ENCODE results near the gene NEURL1B. TPM values are rescaled to one million over a fixed set of nuclear protein-coding genes. Genes with fewer than 3 reads are reported as not detected.

The NEURL1B gene
- total RNA-seq, 1 experiment from 2014 or later = 14.6 TPM

DNA sequence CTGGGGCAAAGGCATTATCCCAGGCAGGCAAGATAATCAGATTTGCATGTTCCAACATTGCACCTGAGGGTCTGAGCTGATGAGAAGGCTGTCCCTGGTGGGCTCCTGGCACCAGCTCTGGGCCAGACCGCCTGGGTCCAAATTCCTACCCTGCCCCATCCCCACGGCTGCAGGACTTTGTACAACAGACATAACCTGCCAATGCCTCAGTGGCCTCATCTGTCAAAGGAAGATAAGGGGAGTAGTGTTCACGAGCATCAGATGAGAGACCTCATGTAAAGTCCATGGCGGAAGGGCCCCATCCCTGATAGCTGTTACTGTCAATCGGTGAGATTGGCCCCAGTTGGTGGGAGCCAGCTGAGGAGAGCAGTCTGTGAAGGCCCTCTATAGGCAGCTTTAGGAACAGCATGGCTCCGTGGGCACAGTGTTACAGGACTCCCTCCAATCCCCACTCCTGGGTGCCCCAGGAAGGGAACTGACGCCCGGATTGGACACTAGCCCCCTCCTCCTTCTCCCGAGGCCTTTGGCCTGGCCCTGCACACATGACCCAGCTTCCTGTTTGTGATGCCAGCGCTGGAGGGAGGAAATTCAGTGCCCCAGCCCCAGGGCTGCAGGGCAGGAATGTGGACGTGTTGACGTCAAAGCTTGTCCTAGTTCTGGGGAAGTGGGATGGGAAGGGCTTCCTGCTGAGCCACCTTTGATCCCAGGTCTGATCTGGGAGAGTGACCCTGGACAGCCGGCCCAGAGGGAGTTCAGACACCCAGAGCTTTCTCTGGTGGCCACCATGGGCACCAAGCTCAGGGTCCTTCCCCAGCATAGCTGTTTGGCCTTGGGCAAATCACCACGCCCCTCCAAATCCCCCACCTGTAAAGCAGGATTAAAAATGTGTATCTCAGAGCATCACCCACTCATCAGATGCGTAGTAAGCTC, 73.7 kb downstream of the NEURL1B start:
- peak; percentile 80 for DNase-seq (ENCODE audit: low read depth)

DNA sequence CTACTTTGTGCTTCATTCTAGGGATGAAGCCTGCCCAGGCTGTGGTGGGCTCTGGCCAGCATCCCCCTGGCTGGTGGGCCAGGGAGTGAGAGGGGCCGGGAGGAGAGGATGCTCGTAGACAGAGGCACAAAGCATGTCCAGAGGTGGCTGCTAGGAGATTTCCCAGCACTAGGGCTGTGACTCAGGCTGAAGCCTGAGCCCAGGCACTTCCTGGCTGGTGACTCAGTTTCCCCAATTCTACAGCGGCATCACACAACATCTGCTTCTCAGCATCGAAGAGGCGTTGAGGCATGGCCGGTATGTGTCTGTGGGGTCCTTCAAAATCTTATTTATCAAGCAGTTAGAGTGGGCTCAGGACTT, 74.3 kb downstream of the NEURL1B start:
- no peak for DNase-seq (ENCODE audit: low read depth)

DNA sequence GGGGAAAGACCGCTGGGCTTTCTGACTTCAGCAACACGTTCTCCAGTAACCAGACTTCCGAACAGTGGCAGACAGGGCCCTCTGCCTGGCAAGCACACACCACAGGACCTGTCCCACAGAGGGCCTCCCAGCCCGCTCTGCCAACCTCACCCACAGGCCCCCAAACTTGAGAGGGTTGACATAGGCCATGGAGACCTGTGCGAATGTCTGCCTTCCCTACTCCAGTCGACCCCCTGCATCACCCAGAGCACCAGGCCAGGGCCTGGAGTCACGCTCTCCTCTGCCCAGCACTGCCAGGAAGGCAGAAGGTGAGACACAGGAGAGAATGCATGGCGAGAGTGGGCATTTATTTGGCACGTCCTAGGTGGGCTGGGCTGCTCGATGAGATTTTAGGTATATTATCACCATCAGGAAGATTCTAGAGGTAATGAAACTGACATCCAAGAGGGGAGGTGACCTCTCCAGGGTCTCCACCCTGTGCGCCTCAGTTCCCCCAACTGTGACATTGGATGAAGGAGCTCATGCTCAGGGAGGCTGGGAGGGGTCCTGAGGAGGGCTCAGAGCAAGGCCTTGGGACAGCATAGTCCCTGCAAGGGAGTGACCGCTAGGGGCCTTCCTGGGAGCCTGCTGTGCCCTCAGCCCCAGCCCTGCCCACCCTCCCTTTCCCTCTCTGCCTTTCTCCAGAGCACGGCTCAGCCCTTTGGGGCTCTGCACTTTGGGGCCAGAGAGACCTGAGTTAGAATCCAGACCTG, 75.0 kb downstream of the NEURL1B start:
- DNase-seq (ENCODE audit: low read depth) = no peak

DNA sequence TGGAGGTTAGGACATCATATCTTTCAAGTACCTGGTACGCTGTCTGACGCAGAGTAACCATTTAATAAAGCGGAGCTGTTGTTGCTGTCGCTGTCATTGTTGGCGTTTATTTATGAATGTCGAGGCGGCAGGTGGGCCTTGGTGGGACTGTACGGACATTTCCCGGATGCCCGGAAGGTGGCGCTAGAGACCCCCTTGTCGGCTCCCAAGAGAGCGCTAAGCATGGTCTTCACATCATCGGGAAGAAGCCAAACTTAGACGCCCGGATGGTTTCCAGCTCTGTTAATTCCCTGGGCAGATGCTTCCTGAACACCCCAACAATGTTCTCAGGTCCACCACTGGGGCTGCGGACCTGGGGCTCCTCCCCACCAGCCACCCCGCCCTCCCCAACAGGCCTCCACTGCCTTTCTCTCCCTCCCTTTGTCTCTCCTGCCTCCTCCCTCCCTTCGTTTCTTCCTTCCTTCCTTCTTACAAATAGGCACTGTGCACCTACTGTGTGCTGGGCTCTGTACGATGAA, 75.8 kb downstream of the NEURL1B start:
- DNase-seq (ENCODE audit: low read depth) = peak; percentile 81

DNA sequence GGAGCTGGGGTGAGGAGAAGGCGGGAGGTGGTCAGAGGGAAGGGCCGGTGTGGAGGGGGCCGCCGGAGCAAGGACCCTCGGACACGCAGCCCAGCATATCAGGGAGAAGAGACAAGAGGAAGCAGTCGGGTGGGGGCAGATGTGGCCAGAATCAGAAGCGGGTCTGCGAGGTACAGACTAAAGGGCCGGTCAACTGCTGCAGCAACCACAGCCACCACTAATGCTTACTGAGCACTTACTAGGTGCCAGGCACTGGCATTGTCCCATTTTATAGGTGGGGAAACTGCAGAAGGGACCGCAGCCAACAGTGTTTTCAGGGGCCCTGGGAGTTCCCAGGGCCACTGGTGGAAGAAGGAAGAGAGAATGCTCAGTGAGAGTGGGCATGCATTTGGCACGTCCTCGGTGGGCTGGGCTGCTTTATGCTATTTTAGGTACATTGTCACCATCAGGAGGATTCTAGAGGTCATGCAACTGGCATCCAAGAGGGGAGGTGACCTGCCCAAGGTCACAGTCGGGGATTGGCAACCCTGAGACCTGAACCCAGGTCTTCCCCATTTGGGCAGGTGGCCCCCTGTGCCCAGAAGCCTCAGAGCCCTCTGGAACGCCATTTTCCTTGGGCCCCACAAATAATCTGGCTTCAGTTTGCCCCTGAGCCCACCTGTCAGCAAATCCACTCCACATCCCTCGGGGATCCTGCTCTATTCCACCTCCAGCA, 76.6 kb downstream of the NEURL1B start:
- no peak for DNase-seq (ENCODE audit: low read depth)

DNA sequence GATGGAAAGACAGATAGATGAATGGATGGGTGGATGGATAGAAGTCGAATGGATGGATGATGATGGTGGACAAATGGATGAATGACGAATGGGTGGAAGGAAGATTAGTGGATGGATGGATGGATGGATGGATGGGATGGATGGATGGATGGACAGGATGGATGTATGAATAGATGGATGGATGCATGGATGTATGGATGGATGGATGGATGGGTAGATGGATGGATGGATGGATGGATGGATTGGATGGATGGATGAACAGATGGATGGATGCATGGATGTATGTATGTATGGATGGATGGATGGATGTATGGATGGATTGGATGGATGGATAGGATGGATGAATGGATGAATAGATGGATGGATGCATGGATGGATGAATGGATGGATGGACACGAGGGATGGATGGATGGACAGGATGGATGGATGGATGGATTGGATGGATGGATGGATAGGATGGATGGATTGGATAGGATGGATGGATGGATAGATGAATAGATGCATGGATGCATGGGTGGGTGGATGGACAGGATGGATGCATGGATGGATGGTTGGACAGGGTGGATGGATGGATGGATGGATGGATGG, 77.6 kb downstream of the NEURL1B start:
- no peak for DNase-seq (ENCODE audit: low read depth)

DNA sequence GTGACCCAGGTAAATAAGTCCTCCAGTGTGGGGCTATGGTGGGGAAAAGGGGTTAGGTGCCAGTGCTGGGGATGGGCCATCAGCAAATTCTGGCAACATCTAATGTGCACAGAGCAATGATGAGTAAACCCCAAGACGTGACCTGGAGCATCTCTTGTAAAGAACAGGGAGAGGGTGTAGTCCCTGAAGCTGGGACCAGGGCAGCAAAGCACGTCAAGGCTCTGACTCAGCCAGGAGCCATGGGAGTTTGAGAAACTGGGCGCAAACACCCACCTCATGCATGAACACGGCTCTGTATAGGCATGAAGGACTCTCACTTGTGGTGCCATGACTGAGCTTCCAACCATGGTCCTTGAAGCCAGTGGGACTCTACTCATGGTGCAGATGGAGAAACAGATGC, 78.1 kb downstream of the NEURL1B start:
- no peak for DNase-seq (ENCODE audit: low read depth)

DNA sequence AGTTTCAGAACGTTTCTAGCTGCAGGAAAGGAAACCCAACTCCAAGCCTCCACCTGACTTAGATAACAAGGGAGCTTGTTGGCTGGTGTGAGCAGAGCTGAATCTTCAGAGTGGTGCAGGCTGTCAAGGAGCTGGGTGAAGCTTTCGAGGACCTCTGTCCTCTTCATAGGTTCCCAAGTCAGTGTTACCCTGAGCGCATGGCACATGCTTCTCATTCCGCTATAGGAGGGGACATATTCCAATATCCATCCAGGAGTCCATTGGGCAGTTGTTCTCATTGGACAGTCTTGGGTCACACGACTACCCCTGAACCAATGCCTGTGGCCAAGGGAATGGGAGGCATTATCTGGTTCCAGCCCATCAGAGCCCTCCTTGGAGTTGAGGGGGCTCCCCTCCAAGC, 79.6 kb downstream of the NEURL1B start:
- no peak for DNase-seq (ENCODE audit: low read depth)

DNA sequence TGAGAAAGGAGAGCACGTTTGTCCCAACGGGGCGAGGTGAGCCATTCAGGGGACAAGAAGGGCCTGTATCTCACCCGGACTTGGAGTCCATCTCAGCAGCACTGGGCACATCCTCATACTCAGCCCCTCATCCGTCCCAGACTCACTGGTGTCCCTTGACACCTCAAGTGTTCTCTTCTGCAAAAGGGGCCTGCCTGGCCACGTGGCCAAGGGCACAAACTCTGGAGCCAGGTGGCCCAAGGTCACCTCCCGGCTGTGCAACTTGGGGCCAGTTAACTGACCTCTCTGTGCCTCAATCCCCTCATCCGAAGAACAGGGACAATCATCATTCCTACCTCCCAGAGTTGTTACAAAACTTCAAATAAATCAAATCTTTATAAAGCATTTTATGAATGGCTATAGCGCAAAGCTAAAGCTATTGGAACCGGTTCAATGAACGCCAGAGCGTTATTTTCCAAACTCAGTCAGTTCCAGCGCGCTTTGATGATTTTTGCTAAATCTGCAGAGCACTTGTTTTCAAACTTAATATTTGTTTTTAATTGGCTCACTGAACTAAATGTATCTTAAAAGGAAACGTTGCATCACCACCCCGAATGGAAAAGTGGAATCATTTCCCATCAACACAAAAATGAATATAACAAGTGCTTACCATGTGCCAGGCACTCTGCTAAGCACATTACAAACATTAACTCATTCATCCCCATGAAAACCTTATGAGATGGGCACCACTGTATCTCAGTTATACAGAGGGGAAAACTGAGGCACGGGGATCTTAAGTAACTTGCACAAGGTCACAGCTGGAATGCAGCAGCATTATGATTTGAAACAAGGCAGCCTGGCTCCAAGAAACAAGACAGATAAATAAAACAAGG, 80.6 kb downstream of the NEURL1B start:
- DNase-seq (ENCODE audit: low read depth) = no peak

DNA sequence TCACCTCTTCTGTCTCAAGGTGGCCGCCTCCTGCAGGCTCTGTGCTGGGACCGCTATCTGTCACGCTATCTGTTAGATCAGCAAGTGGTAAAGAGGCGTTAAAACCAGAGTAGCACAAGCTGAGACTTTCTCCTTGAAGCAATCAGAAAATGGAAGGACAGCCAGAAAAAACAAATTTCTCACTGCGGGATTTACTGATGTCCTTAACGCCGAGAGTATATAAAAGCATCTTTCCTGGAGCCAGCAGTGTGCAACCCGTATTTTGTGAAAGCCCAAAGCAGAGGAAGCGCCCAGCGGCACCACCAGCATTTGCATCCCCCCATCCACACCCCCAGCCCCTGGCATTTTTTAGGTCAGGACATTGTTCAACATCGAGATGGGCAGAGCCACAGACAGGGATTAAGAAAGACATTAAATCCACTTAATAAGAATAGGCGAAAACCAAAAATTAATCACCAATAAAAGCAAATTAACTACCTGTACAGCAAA, 81.3 kb downstream of the NEURL1B start:
- no peak for DNase-seq (ENCODE audit: low read depth)

DNA sequence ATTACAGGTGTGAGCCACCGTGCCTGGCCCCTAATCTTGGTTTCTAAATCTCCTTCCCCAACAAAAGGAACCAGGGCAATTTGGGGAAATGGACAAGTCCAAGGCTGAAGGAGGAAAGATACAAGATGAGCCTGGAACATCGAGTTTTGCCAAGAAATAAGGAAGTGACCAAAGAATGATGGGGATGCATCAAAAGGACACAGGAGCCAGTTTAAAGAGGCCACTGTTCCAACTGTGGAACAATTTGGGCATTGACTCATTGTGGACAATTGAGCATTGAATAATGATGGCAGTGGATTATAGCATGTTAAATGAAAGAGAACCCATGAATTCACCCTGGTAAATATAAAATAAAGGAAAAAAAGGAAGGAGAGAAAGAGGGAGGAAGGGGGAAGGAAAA, 82.4 kb downstream of the NEURL1B start:
- no peak for DNase-seq (ENCODE audit: low read depth)

DNA sequence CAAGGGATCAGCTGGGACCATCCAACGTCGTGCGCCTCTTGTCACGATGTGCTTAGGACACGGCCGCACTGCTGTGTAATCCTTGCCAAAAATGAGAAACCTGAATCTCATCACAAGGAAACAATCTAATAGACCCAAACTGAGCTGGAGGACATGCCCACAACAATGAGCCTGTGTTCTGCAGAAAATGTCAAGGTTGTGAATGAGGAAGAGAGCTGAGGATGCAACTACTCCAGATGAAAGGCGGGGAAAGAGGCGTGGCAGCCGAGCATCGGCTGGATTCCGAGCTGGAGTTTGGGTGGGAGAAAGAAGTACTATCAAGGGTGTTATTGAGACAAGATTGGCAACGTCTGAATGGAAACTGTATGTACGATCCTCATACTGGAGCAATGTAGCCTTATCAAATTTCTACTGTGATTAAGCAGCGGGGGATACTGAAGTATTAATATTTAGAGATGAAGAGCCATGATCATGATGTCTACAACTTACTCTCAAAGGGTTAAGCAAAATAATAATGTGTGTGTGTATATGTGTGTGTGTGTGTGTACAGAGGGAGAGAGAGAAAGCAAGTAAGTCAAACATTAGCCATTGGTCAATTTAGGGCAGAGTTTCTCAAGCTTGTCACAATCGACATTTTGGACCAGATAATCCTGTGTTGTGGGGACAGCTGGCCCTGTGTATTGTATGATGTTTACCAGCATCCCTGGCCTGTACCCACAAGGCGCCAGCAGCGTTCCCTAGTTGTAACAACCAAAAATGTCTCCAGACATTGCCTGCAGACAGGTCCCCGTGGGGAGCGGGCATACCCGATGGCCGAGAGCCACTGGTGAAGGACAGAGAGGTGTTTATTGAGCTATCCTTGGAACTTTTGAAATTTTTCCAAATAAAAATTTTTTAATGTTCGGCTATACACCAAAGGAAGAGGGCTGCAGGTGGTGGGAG, 83.5 kb downstream of the NEURL1B start:
- no peak for DNase-seq (ENCODE audit: low read depth)

DNA sequence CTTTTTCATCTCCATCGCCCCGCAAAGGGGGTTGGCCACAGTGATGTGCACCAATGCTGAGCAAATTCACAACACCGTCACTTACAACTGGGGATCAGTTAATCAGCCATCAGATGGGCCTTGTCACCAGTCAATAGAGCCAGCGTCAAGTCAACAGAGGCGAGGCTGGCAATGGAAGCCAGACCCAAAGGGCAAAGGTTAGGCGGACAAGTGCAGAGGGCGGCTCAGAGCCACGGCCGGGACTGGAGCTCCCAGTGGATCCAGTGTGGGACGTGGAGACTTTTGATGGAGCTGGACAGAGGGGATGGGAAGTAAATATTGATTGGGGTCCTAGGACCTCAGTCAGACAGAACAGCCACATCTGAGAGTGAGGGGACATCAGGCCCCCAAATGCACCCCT, 84.2 kb downstream of the NEURL1B start:
- DNase-seq (ENCODE audit: low read depth) = no peak

DNA sequence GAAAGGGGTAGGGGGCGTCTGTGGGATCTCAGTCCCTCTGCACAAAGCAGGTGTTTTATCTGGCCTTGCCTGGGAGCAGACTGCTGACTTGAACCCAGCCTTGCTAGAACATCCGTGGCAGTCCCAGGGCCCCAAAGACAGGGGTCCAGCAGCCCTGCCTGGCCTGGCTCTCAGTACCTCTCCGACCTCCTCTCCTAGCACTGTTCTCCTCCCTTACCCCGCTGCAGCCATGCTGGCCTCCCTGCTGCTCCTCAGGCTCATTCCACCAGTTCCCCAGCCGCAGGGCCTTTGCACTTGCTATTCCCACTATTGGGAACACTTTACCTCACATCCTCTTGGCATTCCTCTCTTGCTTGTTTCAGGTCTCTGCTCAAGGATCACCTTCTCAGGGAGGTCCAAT, 84.7 kb downstream of the NEURL1B start:
- no peak for DNase-seq (ENCODE audit: low read depth)

DNA sequence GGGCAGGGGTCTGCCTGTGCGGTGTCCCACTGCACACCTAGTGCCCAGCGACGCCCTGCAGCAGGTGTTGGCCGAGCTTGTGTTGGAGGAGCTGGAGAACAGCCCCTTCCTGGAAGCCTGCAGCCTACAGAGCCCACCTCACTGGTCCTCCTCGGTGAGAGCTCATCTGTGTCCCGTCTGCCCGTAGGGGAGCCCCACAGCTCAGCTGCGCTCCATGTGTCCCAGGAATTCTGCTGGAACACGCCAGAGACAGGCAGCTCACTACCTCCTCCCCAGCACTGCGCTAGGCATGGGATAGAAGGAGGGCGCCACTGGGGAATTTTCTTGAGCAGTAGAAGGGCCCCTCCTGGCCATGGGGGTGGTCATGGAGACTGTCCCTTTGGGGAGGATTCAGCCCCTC, 85.9 kb downstream of the NEURL1B start:
- DNase-seq (ENCODE audit: low read depth) = no peak

DNA sequence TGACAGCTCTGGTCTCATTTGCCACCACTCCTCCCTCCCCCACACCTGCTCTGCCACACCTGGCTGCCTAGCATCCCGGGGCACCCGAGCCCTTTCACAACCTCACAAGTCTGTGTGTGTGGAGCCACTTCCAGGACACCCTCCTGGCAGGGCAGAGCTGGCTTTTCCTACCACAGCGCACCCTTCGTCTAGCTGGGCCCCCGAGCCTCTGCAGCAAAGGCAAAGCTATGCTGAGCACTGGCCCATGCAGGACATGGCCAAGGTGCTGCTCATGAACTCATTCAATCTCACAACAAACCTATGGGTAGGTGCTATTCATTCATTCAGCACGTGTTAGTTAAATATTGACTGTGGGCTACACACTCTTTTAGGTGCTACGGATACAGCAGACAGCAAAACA, 86.5 kb downstream of the NEURL1B start:
- DNase-seq (ENCODE audit: low read depth) = no peak

DNA sequence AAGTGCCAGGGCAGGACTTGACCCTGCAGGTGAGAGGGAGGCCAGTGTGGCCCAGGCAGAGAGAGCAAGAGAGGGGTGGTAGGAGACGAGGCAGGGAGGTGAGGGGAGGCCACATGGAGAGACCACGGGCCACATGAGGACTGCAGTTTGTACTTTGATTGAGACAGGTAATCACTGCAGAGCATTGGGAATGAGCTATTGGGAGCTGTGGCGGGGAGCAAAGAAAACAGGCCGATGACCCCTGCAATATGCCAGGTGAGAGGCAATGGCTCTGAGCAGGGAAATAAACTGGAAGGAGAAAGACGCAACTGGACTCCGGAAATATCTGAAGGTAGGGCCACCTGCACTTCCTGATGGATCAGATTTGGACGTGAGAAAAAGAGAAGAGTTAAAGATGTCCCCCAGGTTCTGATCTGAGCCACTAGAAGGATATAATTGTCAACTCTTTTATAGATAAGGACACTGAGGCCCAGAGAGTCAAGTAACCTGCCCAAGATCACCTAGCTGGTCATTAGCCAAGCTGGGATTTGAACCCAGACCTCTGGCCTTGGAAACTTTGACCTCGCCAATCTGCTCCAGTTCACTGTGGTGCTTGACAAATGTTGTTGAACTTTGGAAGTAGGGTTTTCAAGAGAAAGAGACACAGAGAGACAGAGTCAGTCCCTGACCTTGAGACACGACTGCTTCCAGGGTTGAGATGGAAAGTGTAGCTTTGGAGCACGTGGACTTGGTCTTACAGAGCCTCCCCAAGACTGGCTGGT, 87.6 kb downstream of the NEURL1B start:
- DNase-seq (ENCODE audit: low read depth) = no peak

DNA sequence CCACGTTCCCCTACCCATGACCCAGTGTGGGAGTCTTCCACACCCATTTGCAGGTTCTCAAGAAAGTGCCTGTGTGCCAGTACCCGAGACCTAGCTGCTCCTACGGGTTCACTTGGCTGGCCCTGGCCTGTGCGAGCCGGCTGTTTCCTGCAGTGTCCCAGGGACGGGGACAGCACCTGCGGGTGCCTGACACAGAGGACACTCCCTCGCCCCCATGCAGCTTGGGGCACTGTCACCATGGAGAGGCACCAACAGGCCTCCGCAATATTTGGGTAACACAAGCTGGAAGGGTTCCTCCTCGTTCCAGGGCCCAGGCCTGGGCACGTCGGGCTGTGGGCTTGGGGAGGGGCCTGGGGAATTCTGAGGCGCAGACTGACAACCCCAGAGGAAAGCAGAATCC, 88.5 kb downstream of the NEURL1B start:
- DNase-seq (ENCODE audit: low read depth) = no peak

DNA sequence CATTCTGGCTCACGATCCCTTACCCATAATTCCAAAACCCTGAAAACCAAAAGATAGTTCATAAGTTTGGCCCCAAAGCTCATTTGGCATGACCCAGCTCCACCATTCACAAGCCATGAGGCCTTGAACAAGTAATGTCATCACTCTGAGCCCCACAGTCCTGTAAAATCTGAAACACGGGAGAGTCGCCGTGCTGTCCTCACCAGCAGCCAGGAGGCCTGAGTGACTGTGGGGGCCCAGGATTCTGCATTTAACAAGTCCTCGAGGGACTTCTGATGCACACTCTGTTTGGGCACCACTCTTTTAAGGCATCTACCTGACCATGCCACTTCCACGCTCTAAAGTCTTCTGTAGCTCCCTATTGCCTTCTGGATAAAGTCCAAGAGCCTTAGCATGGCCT, 89.2 kb downstream of the NEURL1B start:
- no peak for DNase-seq (ENCODE audit: low read depth)

Measured in LHCN-M2 (cell line).